NCI-H2227 treated with DMSO at 0.1 percent for 48 hours (cell line): ENCODE measurements around the gene NUPR1.
"Not testable (repeated sequence)": the region's sequence is repeated elsewhere in the genome, so short reads cannot be mapped to it uniquely, and the experiment has no call there.

Experiments
- DNase-seq: peaks from one replicate; lab custom pipeline; 2025; lab: John Stamatoyannopoulos, UW

Gene NUPR1

DNA sequence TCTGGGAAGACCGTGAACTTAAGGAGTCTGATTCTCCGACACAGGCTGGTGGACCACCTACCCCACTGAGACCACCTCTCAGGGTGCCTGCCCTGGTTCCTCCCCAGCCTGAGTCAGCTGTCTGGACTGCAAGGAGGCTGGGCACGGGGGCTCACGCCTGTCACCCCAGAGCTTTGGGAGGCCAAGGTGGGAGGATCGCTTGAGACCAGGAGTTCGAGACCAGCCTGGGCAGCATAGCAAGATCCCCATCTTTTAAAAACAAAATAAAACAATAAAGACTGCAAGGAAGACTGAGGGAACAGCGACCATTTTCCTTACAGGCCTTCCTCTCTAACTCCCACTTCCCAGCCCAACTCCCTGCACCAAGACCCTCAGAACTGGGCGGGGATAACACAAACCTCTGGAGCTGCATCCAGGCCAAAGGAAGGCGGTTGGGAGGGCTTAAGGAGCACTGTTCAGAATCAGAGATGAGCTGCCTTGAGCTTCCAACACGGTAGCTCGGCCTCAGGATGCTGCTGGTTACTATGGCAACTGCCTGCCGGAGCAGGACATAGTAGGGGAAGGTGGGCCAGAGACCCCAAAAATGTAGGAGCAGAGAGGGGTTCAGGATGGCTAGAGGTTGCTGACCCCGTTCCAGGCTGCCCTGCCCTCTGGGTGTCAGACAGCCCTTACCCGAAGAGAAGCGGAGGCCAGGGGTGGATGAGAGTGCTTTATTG lies 40.0 kb downstream of the NUPR1 start:
- no peak for DNase-seq

DNA sequence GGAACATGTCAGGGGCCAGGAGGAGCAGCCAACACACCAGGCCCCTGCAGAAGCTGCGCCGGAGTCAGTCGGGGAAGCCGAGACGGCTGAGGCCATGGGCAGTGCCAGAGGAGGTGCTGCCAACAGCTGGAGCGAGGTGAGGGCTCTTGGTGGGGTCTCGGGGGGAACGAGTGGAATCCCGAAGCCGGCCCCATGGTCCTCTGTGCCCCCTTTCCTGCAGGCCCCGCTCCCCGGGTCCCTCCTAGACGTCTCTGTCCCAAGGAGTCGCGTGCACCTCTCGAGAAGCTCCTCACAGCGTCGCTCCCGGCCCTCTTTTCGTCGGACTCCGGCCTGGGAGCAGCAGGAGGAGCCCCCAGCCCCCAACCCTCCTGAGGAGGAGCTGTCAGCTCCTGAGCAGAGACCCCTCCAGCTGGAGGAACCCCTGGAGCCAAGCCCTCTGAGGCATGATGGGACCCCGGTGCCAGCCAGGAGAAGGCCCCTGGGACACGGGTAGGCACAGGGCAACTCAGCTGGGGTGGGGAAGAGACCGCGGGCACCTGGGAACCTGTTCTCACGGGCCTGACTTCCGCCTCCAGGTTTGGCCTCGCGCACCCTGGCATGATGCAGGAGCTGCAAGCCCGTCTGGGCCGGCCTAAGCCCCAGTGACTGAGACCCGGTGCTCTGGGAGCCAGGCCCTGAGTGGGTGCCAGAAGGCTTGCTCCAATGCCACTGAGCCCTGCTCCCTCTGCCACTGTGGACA lies 40.7 kb downstream of the NUPR1 start:
- no peak for DNase-seq

DNA sequence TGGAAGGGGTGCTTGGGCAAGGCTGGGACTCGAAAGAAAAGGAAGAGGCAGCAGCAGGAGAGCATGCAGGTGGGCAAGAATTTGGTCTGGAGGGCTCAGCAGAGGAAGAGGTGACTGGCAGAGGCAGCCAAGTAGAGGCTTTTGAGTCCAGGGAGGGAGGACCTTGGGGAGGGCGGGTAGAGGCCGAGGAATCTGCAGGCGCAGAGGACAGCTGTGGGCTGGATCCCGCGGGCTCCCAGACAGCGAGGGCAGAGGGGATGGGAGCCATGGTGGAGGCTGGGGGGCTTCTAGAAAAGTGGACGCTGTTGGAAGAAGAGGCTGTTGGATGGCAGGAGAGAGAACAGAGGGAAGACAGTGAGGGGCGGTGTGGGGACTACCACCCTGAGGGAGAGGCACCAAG lies 41.4 kb downstream of the NUPR1 start:
- no peak for DNase-seq

DNA sequence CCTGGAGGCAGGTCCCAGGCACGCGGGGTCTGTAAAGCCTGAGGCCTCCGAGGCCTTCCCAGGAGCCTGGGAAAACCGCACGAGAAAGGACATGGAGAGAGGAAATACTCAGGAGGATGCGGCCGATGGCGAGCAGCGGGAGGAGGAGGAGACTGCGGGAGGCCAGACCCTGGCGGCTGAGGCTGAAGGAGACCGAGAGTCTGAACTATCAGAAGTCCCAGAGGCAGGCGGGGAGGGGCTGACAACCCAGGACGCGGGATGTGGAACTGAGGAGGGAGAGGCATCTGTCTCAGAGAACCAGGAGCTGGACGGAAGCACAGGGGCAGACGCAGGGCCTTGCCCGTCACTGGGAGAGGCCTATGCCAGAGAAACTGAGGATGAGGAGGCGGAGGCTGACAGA lies 41.9 kb downstream of the NUPR1 start:
- DNase-seq, result no peak

DNA sequence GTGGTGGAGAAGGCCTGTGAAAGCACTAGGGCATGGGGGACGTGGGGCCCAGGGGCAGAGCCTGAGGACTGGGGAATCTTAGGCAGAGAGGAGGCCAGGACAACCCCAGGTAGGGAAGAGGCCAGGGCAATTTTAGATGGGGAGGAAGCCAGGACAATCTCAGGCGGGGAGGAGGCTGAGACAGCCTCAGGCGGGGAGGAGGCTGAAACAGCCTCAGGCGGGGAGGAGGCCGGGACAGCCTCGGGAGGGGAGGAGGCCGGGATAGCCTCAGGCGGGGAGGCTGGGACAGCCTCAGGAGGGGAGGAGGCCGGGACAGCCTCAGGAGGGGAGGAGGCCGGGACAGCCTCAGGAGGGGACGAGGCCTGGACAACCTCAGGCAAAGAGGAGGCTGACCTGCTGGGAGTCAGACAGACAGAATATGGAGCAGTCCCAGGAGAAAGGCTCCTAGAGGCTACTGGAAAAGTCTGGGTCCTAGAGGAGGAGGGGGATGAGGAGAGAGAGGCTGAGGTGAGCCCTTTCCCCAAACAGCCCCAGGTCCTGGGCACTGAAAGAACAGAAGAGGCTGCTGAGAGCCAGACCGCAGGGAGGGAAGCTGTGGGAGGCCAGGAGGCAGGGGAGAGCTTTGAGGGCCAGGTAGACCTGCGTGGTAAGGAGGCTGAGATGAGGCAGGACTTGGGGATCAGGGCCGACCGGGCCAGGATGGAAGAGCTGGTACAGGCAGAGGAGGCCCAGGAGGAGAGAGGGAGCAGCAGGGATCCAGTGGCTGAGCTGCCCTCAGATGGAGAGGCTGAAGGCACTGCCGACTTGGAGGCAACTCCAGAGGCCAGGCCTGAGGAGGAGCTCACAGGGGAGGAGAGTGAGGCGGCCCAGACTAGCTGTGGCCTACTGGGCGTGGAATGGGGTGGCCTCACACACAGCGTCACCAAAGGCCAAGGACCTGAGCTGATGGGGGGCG lies 42.7 kb downstream of the NUPR1 start:
- DNase-seq, result no peak

DNA sequence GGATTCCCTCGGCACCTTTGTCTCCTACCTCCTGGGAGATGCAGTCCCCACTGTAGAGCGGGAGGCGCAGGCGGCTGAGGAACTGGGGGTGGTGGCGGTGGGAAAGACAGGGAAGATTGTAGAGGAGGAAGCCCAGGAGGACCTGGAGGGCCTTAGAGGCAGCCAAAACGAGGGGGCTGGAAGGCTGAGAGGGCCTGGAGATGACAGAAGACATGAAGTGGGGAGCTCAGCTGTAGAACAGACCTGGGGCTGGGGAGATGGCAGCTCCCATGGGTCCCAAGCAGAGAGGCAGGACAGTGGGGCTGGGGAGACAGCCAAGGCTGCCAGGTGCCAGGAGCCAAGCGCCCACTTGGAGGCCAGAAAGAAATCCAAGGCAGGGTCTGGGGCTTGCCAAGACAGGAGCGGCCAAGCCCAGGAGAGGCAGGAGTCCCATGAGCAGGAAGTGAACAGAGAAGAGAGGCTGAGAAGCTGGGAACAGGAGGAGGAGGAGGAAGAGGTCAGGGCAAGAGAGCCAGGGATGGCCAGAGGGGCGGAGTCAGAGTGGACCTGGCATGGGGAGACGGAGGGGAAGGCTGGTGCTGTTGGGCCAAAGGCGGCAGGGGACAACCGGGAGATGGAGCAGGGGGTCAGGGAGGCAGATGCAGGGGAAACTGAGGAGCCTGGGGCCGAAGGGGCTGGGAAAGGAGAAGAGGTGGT lies 43.5 kb downstream of the NUPR1 start:
- no peak for DNase-seq

DNA sequence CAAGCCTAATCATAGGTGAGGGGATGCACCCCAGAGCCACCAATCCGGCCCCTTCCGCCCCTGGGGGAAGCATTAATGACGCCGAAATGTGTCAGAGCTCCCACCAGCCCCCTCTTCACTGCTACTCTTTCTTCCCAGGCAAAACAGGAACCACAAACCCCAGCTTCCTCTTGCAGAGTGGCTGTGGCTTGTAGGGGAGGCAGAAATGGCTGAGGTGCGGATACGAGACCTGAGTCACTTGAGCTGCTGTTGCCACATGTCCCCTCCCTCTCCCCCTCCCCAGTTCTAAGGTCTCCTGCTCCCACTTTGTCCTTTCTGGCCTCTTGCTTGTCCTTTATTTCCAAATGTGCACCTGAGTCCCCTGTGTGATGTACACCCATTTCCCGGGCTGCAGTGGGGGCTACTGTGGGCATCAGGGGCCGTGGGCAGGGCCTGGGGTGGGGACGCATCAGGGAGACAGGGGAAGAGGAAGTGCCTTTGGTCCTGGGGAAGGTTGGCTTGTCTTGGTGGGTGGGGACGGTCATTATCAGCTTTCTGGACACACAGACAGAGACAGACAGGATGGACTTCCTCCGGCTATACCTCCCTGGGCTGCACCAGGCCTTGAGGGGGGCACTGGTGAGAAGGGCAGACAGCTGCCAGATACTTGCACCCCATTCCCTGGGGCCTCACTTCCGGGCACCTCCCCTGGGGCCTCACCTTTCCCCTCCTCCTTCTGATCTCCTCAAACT lies 44.5 kb downstream of the NUPR1 start, which contains the start of gene APOBR:
TSS of gene APOBR (plus strand) at position 523 of the 731 bp plus-strand sequence. CDS start at position 562, 39 bp downstream.
- no peak for DNase-seq

DNA sequence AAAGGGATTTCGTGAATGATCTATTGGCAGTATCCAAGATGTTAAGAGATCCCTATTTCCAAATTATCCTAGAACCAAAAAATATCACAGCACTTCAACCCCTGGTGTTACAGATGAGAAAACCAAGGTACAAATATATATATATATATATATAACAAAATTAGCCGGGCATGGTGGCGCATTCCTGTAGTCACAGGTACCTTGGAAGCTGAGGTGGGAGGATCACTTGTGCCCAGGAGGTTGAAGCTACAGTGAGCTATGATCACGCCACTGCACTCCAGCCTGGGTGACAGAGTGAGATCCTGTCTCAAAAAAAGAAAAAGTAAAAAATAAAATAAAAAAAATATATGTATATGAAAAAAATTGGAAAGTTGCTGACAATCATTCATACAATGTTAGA lies 46.3 kb downstream of the NUPR1 start:
- no peak for DNase-seq

DNA sequence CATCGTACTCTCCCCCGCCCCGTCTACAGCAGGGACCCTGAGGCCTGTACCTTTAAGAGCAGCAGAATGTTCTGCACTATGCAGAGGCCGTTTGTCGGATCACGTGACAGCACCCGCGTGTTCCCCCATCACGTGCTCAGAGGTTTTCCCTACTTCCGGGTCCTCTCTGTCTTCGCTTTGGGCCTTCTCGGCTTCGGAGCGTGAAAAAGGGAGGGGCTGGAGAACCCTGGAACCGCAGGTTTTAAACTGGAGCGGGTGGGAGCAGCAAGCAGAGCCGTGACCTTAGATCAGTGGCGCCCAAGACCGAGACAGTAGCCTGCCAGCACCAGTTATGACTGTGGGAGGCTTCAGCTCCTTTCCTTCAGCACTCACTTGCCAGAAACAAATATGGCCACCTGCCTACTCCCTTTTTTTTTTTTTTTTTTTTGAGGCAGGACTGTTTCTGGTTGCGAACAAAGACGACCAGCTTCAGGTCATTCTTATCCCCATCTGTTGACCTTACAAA lies 46.8 kb downstream of the NUPR1 start, which contains the start of gene CLN3:
TSS of gene CLN3 (minus strand) at position 105 of the 505 bp plus-strand sequence. CDS start 315 bp downstream, outside the sequence.
- DNase-seq, result peak; percentile 99

DNA sequence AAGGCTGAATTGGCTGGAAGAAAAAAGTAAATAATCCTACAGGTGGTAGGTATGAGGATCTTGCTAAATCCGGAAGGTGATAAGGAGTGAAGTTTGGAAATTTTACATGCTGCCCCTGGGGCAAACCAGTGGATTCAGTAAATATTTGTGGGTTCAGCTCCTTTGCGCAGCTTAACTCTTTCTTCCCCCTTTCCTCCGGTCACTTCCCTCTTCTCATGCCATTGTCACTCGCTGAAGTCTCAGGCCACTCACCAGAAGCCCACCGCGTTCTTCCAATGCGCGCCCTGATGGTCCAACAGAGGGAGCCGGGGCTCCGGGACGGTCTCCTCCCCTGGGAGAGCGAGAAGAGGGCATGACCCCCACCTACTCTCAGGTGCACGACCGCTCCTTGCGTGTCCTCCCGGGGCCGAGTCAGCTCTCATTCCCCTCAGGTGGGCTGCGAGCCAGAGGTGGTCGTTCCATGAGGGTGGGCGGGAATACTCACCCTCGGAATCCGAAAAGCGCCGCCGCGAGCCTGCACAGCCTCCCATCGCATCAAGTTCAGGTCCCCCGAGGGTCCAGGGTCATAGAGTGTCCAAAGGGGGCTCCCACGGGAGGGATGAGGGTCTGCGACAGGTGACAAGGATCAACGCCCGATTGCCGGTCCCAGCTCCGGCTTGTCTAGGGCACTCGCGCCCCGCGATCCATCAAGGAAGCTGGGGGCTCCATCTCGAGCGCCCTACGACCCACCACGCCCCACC lies 47.4 kb downstream of the NUPR1 start:
- no peak for DNase-seq

DNA sequence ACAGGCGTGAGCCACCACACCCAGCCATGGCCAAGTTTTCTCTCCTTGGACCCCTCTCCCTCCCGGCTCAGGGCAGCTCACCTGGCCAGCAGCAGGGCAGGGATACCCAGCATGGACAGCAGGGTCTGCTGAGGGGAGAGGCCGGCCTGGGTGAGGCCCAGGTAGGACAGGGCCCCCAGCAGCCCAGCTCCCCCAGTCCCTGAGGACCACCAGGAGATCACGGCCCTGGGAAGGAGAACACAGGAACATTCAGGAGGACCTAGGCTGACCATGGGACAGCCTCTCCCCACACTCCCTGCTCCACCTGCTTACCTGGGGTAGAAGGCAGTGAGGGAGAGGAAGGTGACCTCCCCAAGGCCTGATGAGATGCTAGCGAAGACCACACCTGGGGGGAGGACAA lies 52.5 kb downstream of the NUPR1 start:
- DNase-seq, result no peak

DNA sequence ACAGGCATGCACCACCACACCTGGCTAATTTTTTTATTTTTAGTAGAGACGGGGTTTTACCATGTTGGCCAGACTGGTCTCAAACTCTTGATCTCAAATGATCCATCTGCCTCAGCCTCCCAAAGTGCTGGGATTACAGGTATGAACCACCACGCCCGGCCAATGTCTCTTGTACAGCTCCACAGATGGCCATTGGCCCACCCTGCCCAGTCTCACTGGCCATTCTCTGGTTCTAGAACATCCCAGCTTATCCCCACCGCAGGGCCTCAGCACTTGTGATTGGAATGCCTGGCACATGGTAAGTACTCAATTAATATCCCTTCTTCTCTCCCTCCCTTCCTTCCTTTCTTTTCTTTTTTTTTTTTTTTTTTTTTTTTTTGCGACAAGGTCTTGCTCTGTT lies 55.4 kb downstream of the NUPR1 start:
- not testable (repeated sequence) for DNase-seq
